Measurements from ENCODE around the gene B4GALT1.

Gene B4GALT1

DNA sequence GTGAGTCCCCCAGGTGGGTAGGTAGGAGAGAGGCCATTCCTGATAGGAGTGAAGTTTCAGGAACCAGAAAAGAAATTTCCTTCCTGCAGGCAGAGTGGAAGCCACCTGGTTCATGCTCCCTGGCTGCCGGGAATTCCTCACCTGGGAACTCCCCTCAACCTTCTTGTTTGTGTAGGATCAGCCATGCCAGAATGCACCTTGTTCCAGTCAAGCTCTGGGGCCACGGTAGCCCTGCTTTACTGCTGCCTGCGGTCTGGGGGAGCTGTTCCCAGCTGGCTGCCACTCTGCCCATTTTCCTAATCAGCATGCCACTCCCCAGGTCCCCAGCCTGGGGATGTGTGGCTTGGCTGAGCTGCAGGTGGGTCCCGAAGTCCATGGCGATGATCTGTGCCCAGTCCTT is 18.7 kb upstream of the B4GALT1 start:
- TF ChIP-seq, protein P1, sequence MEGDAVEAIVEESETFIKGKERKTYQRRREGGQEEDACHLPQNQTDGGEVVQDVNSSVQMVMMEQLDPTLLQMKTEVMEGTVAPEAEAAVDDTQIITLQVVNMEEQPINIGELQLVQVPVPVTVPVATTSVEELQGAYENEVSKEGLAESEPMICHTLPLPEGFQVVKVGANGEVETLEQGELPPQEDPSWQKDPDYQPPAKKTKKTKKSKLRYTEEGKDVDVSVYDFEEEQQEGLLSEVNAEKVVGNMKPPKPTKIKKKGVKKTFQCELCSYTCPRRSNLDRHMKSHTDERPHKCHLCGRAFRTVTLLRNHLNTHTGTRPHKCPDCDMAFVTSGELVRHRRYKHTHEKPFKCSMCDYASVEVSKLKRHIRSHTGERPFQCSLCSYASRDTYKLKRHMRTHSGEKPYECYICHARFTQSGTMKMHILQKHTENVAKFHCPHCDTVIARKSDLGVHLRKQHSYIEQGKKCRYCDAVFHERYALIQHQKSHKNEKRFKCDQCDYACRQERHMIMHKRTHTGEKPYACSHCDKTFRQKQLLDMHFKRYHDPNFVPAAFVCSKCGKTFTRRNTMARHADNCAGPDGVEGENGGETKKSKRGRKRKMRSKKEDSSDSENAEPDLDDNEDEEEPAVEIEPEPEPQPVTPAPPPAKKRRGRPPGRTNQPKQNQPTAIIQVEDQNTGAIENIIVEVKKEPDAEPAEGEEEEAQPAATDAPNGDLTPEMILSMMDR (IDR thresholded peaks at IDR 0.05; ENCODE audit: low read depth, low read length), result no peak
- Histone ChIP-seq H3K36me3 (no peaks in the 10 kb centered on the region), H3K27me3 (no peaks in the 10 kb centered on the region), H3K4me1 (no peaks in the 10 kb centered on the region), H3K4me3 (ENCODE audit: low read depth, low read length) (no peak overlapping the region), H3K9me3 (no peaks in the 10 kb centered on the region)
- no peak for DNase-seq

GRCh38 chr9:33185406-33185805 is 18.3 kb upstream of the B4GALT1 start:
- Histone ChIP-seq H3K27me3 (no peaks in the 10 kb centered on the region), H3K4me3 (ENCODE audit: low read depth, low read length) (no peak overlapping the region), H3K9me3 (no peaks in the 10 kb centered on the region), H3K4me1 (no peaks in the 10 kb centered on the region), H3K36me3 (no peaks in the 10 kb centered on the region)
- TF ChIP-seq, protein P1 (IDR thresholded peaks at IDR 0.05; ENCODE audit: low read depth, low read length), result no peak
- DNase-seq, result no peak

GRCh38 chr9:33184963-33185362 is 17.8 kb upstream of the B4GALT1 start:
- no peak for DNase-seq
- H3K9me3 ChIP-seq, result no peaks in the 10 kb centered on the region
- TF ChIP-seq, protein P1 (IDR thresholded peaks at IDR 0.05; ENCODE audit: low read depth, low read length), result no peak
- no peak overlapping the region for H3K4me3 ChIP-seq (ENCODE audit: low read depth, low read length)
- no peaks in the 10 kb centered on the region for H3K27me3 ChIP-seq
- no peaks in the 10 kb centered on the region for H3K36me3 ChIP-seq
- H3K4me1 ChIP-seq, result no peaks in the 10 kb centered on the region

GRCh38 chr9:33182519-33182918 is 15.4 kb upstream of the B4GALT1 start:
- DNase-seq, result no peak
- Histone ChIP-seq H3K36me3 (no peaks in the 10 kb centered on the region), H3K4me3 (ENCODE audit: low read depth, low read length) (no peak overlapping the region), H3K27me3 (no peaks in the 10 kb centered on the region), H3K9me3 (no peaks in the 10 kb centered on the region), H3K4me1 (no peaks in the 10 kb centered on the region)
- TF ChIP-seq, protein P1 (IDR thresholded peaks at IDR 0.05; ENCODE audit: low read depth, low read length), result no peak

GRCh38 chr9:33180526-33181184 is 13.5 kb upstream of the B4GALT1 start:
- TF ChIP-seq, protein P1 (IDR thresholded peaks at IDR 0.05; ENCODE audit: low read depth, low read length), result no peak
- Histone ChIP-seq H3K4me1 (no peaks in the 10 kb centered on the region), H3K27me3 (no peaks in the 10 kb centered on the region), H3K36me3 (no peaks in the 10 kb centered on the region), H3K4me3 (ENCODE audit: low read depth, low read length) (no peak overlapping the region), H3K9me3 (no peaks in the 10 kb centered on the region)
- DNase-seq, result no peak

DNA sequence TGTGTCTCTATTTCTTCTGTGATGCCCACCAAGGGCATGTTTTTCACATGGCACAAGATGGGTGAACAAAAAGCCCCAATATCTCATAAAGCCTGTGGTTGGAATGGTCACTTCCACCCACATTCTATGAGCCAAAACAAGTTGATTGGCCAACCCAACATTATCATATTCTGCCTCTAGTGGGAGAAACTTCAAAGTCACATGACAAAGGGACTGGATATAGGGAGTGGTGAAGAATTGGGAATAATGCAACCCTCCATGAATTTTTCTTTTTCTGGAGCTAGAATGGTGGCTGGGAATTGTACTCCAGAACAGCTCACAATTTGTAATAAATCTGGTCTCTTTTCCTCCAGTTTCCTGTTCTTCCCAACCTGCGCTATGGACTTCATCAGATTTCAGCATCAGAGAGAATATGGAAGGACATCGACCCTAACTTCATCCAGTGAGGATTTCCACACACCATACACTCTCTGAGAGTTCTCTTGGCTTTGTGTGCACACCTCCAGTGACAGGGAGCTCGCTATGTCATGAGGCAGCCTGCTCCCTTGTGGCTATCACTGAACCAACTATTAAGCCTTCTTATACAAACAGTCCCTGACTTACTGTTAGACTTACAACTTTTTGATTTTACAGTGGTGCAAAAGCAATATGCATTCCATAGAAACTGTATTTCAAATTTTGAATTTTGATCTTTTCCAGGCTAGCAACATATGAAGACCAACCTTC is 12.0 kb upstream of the B4GALT1 start:
- Histone ChIP-seq H3K9me3 (no peaks in the 10 kb centered on the region), H3K4me1 (no peaks in the 10 kb centered on the region), H3K27me3 (no peaks in the 10 kb centered on the region), H3K36me3 (no peaks in the 10 kb centered on the region), H3K4me3 (ENCODE audit: low read depth, low read length) (no peak overlapping the region)
- TF ChIP-seq, protein P1 (IDR thresholded peaks at IDR 0.05; ENCODE audit: low read depth, low read length), result no peak
- no peak for DNase-seq

Measured in BE2C (cell line).